GM18526 (cell line): ENCODE results near the gene FHOD1.

Experiments
- POLR2A ChIP-seq: IDR thresholded peaks from 3 replicates; pipeline ENCODE4 v1.6.1; 2011; ENCODE audit not compliant: insufficient read length; ENCODE audit errors: extremely low read depth

Gene FHOD1

DNA sequence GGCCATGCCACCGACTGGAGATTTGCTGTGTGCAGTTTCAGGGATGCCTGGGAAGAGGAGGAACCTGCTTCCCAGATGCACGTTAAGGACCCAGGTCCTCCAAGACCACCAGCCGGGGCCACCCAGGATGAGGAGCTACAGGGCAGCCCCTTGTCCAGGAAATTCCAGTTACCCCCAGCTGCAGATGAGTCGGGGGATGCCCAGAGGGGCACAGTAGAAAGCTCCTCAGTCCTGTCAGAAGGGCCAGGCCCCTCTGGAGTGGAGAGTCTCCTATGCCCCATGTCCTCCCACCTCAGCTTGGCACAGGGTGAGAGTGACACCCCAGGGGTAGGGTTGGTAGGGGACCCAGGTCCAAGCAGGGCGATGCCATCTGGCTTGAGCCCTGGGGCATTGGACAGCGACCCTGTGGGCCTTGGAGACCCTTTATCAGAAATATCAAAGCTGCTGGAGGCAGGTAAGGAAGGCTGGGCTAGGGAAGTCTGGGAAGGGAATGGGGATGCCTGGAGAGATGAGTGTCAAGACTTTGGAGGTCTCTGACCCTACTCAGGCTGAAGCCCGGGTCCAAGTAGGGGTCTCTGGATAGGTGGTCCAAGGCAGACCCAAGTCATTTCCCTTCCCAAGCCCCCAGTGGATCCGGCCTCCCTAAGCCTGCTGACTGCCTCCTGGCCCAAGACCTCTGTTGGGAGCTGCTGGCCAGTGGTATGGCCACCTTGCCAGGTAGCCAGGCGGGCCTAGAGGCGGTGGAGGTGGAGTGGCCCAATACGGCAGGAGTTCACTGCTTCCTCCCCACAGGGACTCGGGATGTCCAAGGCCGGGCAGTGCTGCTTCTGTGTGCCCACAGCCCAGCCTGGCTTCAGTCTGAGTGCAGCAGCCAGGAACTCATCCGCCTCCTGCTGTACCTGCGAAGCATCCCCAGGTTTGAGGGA, 33.1 kb upstream of the FHOD1 start:
- no peak for TF ChIP-seq POLR2A

DNA sequence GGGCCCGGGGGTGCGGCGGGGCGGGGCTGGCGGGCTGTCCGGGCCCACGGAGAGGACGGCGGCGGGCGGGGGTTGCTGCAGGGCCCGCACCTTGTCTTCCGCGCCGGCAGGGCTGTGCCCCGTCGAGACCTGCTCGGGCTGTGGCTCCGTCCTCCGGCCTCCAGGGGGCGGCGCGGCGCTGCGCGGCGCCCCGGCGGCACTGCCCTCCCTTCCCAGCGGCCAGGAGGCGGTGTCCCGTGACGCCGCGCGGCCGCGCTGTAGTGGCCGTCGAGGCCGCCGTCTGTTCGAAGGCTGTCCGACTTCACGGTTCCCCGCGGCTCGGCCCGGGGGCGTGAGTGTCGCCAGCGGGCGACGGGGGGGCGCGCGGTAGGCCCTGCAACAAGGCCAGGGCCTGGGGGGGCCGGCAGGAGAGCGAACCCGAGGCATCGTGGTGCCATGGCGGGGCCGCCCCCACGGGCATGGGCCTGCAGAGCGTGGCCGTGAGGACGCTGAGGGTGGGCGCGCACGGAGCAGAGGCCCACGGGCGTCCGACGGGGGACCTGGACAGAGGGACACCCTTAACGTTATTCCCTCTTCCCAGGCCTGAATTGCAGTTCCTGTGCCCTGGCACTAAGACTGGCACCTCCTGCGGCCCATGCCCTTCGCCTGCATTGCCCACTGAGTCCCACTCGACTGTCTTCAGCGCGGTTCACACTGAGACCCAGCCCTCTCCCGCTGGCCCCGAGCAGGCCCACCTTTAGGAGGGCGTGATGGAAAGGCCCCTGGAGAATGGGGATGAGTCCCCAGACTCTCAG, 32.2 kb upstream of the FHOD1 start, which contains the start of gene PLEKHG4:
TSS of gene PLEKHG4 (plus strand) at position 237 of the 794 bp plus-strand sequence. CDS start at position 750, 513 bp downstream.
- no peak for TF ChIP-seq POLR2A

DNA sequence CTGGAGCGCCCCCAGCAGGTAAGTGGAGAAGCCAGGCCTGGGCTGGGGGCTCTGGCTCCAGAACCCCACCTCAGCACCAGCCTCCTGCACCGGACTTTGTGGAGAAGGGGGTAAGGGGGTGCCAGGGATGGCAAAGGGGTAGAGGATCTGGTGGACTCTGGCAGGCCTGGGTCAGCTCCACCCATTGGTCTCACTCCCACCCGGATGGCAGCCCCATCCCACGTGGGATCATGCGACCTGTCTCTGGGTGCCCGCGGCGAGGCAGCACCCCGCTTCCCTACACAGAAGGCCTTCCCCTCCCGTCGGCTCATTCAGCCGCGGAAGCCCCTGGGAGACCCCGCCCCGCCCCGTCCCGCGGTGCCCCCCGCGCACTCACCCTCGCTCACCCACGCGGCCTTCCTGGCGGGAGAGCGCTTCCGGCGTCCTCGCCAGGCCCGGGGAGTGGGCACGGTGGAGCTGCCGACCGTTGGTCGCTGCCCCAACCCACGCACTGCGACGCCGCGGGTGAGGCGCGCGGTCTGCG, 31.6 kb upstream of the FHOD1 start:
- TF ChIP-seq POLR2A, result peak; percentile 30

DNA sequence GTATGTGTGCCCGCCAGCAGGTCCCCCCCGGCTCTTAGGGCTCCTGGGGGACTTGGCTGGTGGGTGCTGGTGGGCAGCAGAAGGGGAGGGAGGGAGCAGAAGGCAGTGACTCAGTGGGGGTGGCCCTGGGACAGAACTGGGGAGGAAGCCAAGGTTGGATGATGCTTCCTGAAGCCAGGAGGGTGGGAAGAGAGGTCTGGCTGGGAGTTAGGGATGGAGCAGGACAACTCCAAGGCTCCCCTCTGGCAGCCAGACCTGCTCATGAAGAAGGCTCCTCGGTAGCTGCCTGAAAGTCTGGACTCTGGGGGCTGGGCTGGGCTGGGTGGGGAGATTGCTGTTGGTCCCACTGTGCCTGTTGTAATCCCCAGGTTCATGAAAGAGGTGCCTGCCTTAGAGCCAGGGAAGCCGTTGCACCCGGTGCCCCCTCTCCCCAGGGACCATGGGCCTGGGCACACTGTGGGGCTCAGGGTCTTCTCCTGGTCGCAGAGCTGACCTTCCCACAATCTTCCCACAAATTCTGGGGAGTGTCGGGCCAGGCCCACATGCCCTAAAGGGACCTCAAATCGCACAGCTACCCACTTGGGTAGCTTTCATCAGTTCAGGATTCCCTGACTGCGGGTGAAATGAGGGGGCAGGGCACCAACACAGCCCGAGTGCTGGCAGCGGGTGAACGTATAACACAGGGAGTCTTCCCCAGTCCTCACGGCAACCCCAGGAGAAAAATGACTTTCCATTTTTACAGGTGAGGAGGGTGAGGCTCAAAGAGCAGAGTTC, 30.9 kb upstream of the FHOD1 start:
- no peak for TF ChIP-seq POLR2A

DNA sequence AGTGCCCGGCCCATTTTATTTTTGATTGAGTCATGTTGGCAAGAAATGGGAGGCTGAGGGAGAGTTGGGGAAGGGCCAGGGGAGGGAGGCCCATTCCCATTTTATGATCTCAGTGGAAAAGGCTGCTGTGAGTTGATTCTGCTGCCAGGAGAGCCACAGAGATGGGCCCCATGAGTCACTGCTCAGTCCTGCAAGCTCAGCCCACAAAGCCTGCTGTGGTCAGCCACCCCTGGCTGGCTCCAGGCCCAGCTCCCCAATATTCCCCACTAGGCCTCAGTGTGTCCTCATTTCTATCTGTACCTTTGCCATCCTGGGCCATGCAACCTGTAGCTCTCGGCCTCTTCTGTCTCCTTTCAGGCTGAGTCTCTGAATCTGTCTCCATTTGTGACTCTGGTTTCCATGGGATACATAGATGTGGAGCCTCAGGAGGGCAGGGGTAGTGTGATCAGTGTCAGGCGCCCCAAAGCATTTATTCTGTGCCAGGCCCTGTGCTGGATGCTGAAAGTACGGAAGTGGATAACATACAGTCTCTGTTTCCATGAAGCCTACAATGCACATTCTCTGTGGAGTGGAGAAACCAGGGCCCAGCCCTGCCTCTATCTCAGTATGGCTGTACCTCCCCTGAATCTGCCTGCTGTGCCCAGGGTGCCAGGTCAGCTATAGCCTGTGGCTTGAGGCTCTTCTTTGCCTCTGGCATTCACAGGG, 30.2 kb upstream of the FHOD1 start:
- TF ChIP-seq POLR2A, result no peak

DNA sequence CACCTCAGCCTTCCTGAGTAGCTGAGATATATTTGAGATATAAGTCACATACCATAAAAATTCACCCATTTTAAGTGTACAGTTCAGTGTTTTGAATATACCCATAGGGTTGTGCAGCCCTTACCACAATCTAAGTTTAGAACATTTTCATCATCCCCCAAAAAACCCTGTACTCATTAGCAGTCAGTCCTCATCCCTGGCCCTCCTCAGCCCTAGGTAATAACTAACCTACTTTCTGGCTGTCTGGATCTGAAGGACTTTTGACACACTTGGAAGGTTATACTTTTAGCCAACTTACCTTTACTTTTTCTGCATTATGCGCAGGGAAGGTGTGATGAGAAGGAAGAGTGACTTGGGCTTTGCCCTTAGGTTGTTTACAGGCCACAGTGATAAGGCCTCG, 28.0 kb upstream of the FHOD1 start:
- no peak for TF ChIP-seq POLR2A

DNA sequence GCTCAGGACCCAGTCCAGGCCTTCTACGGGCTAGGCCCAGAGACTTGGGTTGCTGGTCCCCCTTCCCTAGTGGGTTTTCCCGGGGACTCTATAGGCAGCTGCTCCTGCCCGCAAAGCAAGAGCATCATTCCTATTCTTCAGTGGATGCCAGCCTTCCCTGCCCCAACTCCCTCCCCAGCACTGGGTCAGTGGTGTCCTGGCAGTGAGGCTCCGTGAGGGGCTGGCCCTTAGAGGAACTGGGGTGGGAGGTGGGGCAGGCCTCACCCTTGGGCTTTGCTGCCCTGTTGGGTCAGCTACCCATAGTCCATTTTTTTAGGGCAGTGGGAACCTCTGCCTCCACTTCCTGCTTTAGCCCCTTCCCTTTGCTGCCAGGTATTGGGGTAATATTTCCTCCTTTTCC, 24.2 kb upstream of the FHOD1 start:
- no peak for TF ChIP-seq POLR2A

DNA sequence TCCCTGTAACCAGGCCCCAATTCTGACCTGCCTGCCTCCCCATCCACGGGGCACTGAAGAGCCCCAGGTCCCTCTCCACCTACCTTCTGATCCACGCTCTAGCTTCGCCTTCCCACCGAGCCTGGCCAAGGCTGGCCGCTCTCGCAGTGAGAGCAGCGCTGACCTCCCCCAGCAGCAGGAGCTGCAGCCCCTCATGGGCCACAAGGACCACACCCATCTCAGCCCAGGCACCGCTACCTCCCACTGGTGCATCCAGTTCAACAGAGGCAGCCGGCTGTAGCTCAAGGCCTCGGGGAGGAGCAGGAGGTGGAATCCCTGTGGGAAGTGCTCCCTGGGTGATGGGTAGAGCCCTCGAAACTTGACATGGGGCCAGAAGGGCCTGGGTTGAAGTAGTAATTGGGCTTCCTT, 23.7 kb upstream of the FHOD1 start:
- TF ChIP-seq POLR2A, result no peak

DNA sequence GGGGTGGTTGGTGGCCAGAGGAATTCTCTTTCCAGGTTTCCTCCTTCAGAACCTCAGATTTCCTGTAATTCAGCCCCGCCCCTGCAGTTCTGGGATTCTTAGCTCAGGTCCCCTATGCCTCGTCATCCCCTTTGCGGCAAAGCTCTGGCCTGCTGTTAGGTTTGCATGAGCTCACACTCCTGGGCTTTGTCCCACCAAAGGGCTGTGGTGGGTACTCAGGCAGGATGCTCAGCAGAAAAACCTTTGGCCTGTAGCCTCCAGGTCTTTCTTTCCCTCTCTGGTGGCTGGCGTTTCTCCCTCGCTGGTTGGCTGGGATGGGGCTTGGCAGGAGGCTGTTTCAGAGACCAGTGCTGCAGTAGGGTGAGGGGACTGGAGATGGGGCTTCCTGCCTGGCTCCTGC, 22.5 kb upstream of the FHOD1 start:
- no peak for TF ChIP-seq POLR2A

DNA sequence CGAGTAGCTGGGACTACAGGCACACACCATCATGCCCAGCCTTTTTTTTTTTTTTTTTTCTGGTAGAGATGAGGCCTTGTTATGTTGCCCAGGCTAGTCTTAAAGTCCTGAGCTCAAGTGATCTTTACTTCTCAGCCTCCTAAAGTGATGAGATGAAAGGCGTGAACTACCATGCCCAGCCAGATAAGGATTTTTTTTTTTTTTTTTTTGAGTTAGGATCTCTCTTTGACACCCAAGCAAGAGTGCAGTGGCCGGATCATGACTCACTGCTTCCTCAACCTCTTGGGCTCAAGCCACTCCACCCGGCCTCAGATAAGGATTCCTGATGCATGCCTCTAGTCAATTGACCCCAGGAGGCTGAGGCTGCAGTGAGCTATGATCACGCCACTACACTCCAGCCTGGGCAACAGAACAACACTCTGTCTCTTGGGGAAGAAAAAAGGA, 20.9 kb upstream of the FHOD1 start:
- no peak for TF ChIP-seq POLR2A

DNA sequence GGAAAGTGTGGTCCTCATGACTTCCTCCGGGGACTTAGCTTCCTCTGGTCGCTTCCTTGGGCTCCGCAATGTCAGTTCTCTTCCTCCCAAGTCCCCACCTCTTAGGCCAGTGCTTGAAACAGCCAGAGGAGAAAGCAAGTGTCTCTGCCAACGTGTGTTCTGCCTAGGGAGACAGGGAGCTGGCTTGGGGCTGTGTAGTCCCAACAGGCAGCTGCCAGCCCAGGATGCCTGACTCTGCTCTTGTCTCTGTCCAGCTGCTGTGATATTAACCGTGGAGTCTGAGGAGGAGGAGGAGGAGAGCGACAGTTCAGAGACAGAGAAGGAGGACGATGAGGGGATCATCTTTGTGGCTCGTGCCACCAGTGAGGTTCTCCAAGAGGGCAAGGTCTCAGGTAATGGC, 18.6 kb upstream of the FHOD1 start:
- no peak for TF ChIP-seq POLR2A

DNA sequence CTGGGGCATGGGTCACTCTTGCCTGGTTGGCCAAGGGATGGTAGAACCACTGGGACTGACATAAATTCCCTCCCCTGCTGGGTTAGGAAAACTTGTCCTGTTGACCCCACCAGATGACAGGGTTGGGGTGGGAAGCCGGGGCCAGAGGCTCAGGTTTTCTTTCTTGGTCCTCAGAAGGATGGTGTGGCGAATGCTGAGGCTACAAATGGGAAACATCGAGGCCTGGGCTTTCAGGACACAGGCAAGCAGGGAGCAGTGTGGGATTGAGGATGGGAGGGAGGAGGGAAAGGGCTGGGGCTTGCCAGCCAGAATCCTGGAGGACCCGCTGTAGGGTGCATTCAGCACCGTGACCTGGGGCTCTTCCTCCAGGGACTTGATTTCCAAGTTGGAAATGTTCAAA, 17.6 kb upstream of the FHOD1 start:
- no peak for TF ChIP-seq POLR2A

DNA sequence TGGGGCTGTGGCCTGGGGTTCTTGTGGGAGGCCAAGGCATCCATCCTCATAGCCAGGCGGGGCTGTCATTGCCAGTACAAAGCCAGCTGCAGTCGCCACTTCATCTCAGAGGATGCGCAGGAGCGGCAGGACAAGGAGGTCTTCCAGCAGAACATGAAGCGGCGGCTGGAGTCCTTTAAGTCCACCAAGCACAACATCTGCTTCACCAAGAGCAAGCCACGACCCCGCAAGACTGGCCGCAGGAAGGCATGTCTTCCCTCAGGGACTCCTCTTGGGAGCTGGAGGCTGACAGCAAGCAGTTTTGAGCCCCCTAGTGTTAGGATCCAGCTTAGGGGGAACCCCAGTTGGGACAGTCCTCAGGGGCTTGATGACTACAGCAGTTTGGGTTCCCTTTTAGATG, 17.0 kb upstream of the FHOD1 start:
- TF ChIP-seq POLR2A, result no peak

DNA sequence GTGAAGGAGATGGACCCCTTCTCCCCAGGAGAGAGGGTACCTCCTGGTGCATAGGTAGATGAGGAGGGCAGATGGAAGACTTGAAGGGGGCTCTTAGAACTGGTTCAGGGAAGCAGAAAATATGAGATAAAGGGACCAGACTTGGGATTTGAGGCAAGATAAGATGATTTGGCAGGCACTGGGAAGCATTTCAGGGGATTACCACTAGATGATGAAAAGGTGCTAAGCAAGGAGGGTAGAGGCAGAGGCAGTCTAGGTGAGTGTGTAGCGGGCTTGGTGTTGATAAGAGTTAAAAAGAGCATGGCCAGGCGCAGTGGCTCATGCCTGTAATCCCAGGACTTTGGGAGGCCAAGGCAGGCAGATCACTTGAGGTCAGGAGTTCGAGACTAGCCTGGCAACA, 15.9 kb upstream of the FHOD1 start:
- no peak for TF ChIP-seq POLR2A
